AG09319 (cell line): ENCODE data around the gene GGTA1.

Experiments used
- DNase-seq: peaks from one replicate; pipeline ENCODE4 v3.0.0-alpha.2; 2010; ENCODE audit warnings: low read depth; ENCODE audit errors: extremely low read depth
- TF ChIP-seq, protein P1 (sequence below): IDR thresholded peaks from 2 replicates; pipeline ENCODE4 v1.5.1; 2011; ENCODE audit warnings: low read depth, mild to moderate bottlenecking, inconsistent platforms, low read length, moderate library complexity

GGTA1 gene

DNA sequence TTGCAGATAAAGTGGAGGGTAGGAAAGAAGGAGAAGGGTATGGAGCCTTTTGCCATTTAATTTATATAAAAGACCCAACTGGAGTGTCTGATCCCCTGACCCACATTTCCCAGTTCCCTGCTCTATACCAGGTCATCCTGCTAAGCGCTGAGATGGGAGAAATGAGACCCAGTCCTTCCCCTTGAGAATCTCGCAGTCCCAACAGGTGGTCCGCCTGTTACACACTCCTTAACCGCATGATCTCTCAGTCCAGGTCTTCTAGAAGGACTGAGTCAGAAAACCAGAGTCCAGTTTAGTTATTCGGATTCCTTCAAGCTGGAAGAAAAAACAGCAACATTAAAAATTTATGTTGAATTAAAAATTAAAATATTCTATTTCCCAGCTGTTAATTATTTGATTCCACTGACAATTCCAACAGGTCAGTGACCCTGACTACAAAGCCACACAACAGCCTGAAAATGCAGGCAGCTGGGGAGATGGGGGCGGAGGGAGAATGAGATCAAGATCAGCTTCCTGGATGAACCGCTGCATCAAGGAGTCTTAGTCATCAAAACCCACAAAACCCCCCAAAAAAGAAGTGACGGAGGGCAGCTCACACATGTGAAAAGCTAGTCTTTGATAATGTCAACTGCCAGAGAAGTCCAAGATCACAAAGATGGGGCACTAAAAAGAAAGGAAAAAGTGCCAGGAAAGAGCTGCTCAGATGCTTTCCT is 44.0 kb downstream of the GGTA1 start:
- TF ChIP-seq, protein P1, sequence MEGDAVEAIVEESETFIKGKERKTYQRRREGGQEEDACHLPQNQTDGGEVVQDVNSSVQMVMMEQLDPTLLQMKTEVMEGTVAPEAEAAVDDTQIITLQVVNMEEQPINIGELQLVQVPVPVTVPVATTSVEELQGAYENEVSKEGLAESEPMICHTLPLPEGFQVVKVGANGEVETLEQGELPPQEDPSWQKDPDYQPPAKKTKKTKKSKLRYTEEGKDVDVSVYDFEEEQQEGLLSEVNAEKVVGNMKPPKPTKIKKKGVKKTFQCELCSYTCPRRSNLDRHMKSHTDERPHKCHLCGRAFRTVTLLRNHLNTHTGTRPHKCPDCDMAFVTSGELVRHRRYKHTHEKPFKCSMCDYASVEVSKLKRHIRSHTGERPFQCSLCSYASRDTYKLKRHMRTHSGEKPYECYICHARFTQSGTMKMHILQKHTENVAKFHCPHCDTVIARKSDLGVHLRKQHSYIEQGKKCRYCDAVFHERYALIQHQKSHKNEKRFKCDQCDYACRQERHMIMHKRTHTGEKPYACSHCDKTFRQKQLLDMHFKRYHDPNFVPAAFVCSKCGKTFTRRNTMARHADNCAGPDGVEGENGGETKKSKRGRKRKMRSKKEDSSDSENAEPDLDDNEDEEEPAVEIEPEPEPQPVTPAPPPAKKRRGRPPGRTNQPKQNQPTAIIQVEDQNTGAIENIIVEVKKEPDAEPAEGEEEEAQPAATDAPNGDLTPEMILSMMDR: no peak
- no peak for DNase-seq

DNA sequence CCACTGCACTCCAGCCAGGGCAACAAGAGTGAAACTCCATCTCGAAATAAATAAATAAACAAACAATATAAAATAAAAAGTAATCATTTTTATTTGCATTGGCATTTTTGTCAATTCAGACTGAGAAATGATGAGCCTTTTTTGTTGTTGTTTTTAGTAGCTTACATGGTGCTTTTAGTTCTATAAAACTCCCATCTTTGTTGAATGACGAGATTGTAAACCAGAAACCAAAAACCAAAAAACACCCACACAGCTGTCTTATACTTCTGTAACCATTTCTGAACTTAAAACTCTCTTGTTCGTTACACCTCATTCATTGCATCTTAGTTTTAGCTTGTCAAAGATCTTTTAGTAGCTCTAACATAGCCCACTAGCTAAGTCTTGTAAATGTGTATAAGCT is 44.7 kb downstream of the GGTA1 start:
- DNase-seq: no peak
- TF ChIP-seq, protein P1: no peak

DNA sequence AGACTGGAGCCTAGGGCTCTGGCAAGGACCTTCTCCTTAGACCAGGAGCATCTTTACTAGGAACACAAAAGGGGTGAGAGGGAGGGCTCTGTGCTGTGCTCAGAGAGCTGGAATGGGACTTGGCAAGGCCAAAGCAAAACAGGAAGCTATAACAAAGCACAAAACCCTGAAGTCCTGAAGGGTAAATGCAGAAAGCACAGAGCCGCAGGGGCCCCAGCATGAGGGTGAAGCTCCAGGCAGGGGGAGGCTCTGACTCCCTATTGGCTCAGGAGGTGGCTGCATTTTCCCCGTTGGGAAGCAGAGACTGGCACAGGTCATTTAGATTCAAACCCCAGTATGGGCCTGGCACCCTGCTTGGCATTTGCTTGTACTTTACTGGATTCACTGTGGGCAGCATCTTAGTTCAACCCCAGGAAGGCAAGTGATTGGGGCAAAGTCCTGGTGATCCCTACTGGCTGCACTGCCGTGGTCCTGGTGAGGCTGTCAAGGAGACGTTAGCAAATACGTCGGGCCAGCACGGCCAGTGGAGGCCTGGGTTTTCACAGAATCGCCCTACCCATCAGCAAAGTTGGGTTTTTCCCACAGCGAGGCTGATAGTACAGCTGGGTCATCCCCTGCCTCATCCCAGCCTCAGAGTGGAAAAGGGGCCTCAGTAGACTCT is 46.3 kb downstream of the GGTA1 start:
- TF ChIP-seq, protein P1: no peak
- no peak for DNase-seq

DNA sequence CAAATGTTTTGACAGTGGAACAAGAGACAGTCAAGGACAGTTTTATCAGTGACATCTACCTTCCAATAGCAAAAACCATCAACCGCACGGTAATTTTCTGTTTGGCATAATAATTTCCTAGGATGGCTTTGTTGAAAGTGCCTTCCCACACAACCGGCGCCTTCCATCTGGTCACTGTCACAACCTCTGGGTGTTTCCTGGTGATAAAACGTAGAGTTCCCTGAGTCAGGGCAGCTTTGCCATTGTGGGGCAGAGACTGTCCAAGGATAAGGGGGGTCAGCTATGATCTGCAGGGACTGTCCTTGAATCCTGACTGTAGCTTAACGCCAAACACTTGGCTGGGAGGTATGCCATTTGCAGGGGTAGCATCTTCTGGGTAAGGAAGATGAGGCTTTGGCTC is 47.6 kb downstream of the GGTA1 start:
- TF ChIP-seq, protein P1: no peak
- no peak for DNase-seq

DNA sequence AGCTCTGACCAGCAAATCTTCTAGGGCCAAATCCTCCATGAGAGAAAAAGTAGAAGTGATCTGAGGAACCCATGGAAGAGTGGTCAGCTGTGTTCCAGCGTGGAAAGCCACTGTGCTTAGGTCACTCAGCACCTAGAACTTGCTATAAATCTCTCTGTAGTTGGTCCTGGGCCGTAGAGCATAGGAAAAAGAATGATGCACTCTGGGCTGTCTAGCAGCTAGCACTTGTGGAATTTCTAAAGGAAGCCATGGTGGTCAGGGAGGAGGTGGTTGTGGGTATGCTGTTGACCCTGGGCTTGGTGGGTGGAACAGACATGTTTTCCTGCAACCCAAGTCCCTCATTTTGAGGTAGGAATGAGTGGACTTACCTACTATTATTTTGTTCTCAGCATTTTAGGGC is 48.1 kb downstream of the GGTA1 start:
- TF ChIP-seq, protein P1: no peak
- DNase-seq: no peak

DNA sequence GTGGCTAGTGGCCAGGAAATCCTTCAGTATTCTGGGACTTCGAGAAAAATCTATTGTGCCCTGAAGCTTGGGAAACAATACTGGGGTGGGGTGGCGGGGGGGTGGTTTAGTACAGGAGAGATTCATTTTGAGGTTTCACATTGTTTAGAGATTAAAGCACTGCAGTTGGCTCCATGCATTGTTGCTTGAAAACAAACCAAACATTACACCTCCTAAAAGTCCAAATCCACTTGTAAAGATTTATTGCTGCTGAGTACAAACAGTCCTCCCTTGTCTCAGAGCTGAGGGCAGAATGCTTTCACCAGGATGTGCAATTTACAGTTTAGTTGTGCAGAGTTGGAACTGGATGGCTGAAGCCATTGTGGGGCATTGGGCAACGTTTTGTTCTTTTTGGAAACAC is 49.4 kb downstream of the GGTA1 start:
- DNase-seq: no peak
- TF ChIP-seq, protein P1: no peak

DNA sequence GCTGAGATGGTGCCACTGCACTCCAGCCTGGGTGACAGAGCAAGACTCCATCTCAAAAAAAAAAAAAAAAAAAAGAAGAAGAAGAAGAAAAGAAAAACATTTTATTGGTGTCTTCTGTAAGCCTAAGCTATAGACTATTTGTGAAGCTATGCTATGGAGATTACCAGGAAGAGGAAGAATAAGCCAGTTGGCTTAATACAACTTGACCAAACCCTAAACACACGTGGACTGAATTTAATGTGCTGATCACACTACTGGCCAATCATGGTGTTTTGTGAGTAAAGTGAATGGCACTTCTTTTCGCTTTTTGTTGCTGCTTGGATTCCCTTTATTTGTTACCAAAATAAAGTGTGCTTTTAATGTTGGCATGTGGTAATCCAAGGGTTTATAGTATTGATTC is 49.9 kb downstream of the GGTA1 start:
- no peak for DNase-seq
- TF ChIP-seq, protein P1: no peak
